GM12878 (cell line): ENCODE measurements around the gene TSPYL2. TPM values are rescaled to one million over a fixed set of nuclear protein-coding genes. Genes with fewer than 3 reads are reported as not detected.
A peak's percentile ranks its signal among the peaks of the same experiment; 100 is the strongest.

ENCODE experiments used
- ATAC-seq: fragments of 200-7000 bp; cut with Tn5 transposase; 3 replicates; pipeline ENCODE4 v1.9.1; 2020; ENCODE audit warnings: mild to moderate bottlenecking, moderate library complexity
- BruUV-seq: library from RNA; stranded (reverse); fragments of 400-500 nt; replicated peaks from 2 replicates; lab custom pipeline; 2021; lab: Mats Ljungman, UMichigan
- CTCF ChIA-PET: fragments of 300-600 bp; sonication (Branson Sonifier 250); formaldehyde crosslinking; extraction: SDS; loops from one replicate; lab custom pipeline; 2021; ENCODE audit warnings: inconsistent platforms; lab: Yijun Ruan, JAX
- POLR2A ChIA-PET: fragments of 350-600 bp; formaldehyde crosslinking; extraction: SDS; loops from one replicate; lab custom pipeline; 2021; ENCODE audit warnings: inconsistent platforms; lab: Charles Lee
- RAD21 ChIA-PET: fragments of 300-600 bp; sonication (Branson Sonifier 250); formaldehyde crosslinking; loops from one replicate; lab custom pipeline; 2023; ENCODE audit warnings: antibody characterized with exemption; ENCODE audit not compliant: unreplicated experiment; lab: Charles Lee
- SMC1A ChIA-PET: fragments of 300-600 bp; sonication (Branson Sonifier 250); formaldehyde crosslinking; loops from one replicate; lab custom pipeline; 2023; ENCODE audit not compliant: unreplicated experiment, uncharacterized antibody; lab: Charles Lee
- DNase-seq: peaks from one replicate; pipeline ENCODE4 v3.0.0-alpha.2; 2011; ENCODE audit warnings: low read depth, low spot score
- FAIRE-seq: peaks from 3 replicates; lab custom pipeline; 2011; peaks lifted over from hg19 to GRCh38; lab: Jason Lieb, UNC
- H2AFZ ChIP-seq: 2 replicates; pipeline ENCODE4 v1.6.0; 2011; ENCODE audit warnings: low read depth, low read length, control low read depth; ENCODE audit not compliant: control insufficient read depth
- H3K27ac ChIP-seq: 2 replicates; pipeline ENCODE4 v1.5.1; 2011; ENCODE audit warnings: control low read depth; ENCODE audit not compliant: control insufficient read depth, insufficient read depth
- H3K27me3 ChIP-seq, 2 experiments: replicated peaks in 1 of 2; 2 replicates each; pipeline versions ENCODE4 v1.6.0 to v1.6.1; 2011; ENCODE audit warnings: low read length in 1 of 2; ENCODE audit not compliant: control insufficient read depth in 2 of 2, insufficient read depth in 2 of 2
- H3K36me3 ChIP-seq, 2 experiments: 2 replicates each; pipeline ENCODE4 v1.5.1; 2011; ENCODE audit warnings: low read length in 1 of 2; ENCODE audit not compliant: control insufficient read depth in 2 of 2, insufficient read depth in 2 of 2
- H3K4me1 ChIP-seq: 2 replicates; pipeline ENCODE4 v1.6.1; 2011; ENCODE audit warnings: mild to moderate bottlenecking, low read length, moderate library complexity, mixed read lengths; ENCODE audit not compliant: control insufficient read depth, insufficient read depth
- H3K4me2 ChIP-seq: 2 replicates; pipeline ENCODE4 v1.6.0; 2011; ENCODE audit warnings: control low read depth; ENCODE audit not compliant: control insufficient read depth, insufficient read depth
- H3K4me3 ChIP-seq: fragments of 200-600 bp; sonication (generic); 2 replicates; pipeline ENCODE4 v1.5.1; 2016
- H3K79me2 ChIP-seq: 2 replicates; pipeline ENCODE4 v1.6.0; 2011; ENCODE audit warnings: low read length; ENCODE audit not compliant: control insufficient read depth, insufficient read depth
- H3K9ac ChIP-seq: 2 replicates; pipeline ENCODE4 v1.8.0; 2011; ENCODE audit warnings: low read length, control low read depth, mixed read lengths; ENCODE audit not compliant: control insufficient read depth, insufficient read depth
- H3K9me3 ChIP-seq: replicated peaks from 3 replicates; pipeline ENCODE4 v1.5.1; 2011; ENCODE audit warnings: mild to moderate bottlenecking, low read length; ENCODE audit not compliant: control insufficient read depth, insufficient read depth
- H4K20me1 ChIP-seq: 2 replicates; pipeline ENCODE4 v1.6.0; 2011; ENCODE audit not compliant: control insufficient read depth, insufficient read depth
- BCL11A ChIP-seq: IDR thresholded peaks from 2 replicates; pipeline ENCODE4 v1.6.1; 2011; ENCODE audit warnings: low read depth, low read length
- FOS ChIP-seq: IDR thresholded peaks from 3 replicates; pipeline ENCODE4 v1.6.1; 2011; ENCODE audit warnings: borderline replicate concordance; ENCODE audit not compliant: insufficient read length; ENCODE audit errors: extremely low read depth
- HSF1 ChIP-seq: fragments of 150-350 bp; IDR thresholded peaks from 2 replicates; pipeline ENCODE4 v1.6.1; 2014; ENCODE audit warnings: mild to moderate bottlenecking, low read depth, low read length
- IRF5 ChIP-seq: fragments of 450-650 bp; IDR thresholded peaks from 2 replicates; pipeline ENCODE4 v1.6.1; 2017; ENCODE audit warnings: borderline replicate concordance
- MYC ChIP-seq: IDR thresholded peaks from 2 replicates; pipeline ENCODE4 v1.6.1; 2011; ENCODE audit warnings: mild to moderate bottlenecking, low read length, moderate library complexity, inconsistent platforms; ENCODE audit not compliant: insufficient read depth, insufficient replicate concordance, insufficient read length, severe bottlenecking
- REST ChIP-seq: IDR thresholded peaks from 2 replicates; pipeline ENCODE4 v1.6.1; 2012; ENCODE audit warnings: mild to moderate bottlenecking, low read depth, low read length
- USF1 ChIP-seq: IDR thresholded peaks from 2 replicates; pipeline ENCODE4 v1.6.1; 2011; ENCODE audit warnings: borderline replicate concordance, low read depth, mild to moderate bottlenecking, moderate library complexity, mixed read lengths, low read length; ENCODE audit not compliant: insufficient read depth; ENCODE audit errors: extremely low read length
- ZNF384 ChIP-seq: IDR thresholded peaks from 2 replicates; pipeline ENCODE4 v1.6.1; 2012; ENCODE audit warnings: low read depth, mild to moderate bottlenecking, low read length, improper control_type of control experiment, borderline replicate concordance
- WGBS: methylation state at CpG from one replicate; pipeline ENCODE4 v1.1.6; 2016; ENCODE audit warnings: low lambda C conversion rate; ENCODE audit not compliant: insufficient replicate concordance, insufficient coverage; ENCODE audit errors: missing lambda C conversion rate; 5-methylcytosine and 5-hydroxymethylcytosine counted together
- in situ Hi-C: fragments of 300-500 bp; cut with MboI; formaldehyde crosslinking; loops from 9 replicates; pipeline ENCODE4 v1.14.3; 2018; ENCODE audit warnings: mixed read lengths
- intact Hi-C: fragments of 100-400 bp; cut with micrococcal nuclease; formaldehyde crosslinking; loops from one replicate; pipeline ENCODE4 v1.14.2; 2022; ENCODE audit not compliant: unreplicated experiment
- polyA plus RNA-seq, 11 experiments: library from polyadenylated mRNA; depleted of rRNA in 4 of 11; unstranded in 6 of 11; stranded (reverse) in 5 of 11; fragments of >200 nt; fragmentation: Nextera tagmentation in 4 of 11; fragmentation: Illumina TruSeq in 1 of 11; extraction: Ambion mirVana in 4 of 11; extraction: Trizol in 1 of 11; gene quantifications; 1 replicate in 1 of 11; 2 replicates in 10 of 11; pipeline versions ENCODE4 v1.2.1 to v1.2.3, GENCODE V29; 2011 to 2016; ENCODE audit warnings: inconsistent platforms in 2 of 11, missing spikeins in 2 of 11, low read depth in 1 of 11
- total RNA-seq, 4 experiments: library from RNA; depleted of rRNA in 3 of 4; stranded (reverse); fragments of >200 nt in 3 of 4; fragmentation: Illumina TruSeq in 1 of 4; extraction: Trizol in 1 of 4; gene quantifications; 2 replicates each; pipeline versions ENCODE4 v1.2.1 to v1.2.3, GENCODE V29; 2013 to 2021

TSPYL2 gene
- total and polyA plus RNA-seq, 10 of the 15 experiments (the other 5 are each of a cell fraction or from before 2014, with no cell fraction given), result 0.53 to 24.6 (median 14.5) TPM

- no peaks in the 10 kb centered on the region for H3K27me3 ChIP-seq
- H3K9me3 ChIP-seq, result no peaks in the 10 kb centered on the region
- no peak for FAIRE-seq
- no peak overlapping the region for H3K9ac ChIP-seq
- no peak overlapping the region for H3K4me2 ChIP-seq
- intact Hi-C loops (no loop called here), in situ Hi-C loops (no loop called here)
- no peaks in the 10 kb centered on the region for H3K36me3 ChIP-seq
- CTCF ChIA-PET, result no interaction called here
- 24% methylated on average over 5 of the region's 5 CpGs for WGBS
- H2AFZ ChIP-seq, result no peak overlapping the region
- RAD21 ChIA-PET, result no interaction called here
- POLR2A ChIA-PET, result no interaction called here
- BruUV-seq, result no TSS peak
- no peak for DNase-seq
- no peak for ATAC-seq
- no peak overlapping the region for H3K4me3 ChIP-seq
- H3K27ac ChIP-seq, result no peak overlapping the region
- H3K79me2 ChIP-seq, result no peaks in the 10 kb centered on the region
- H4K20me1 ChIP-seq, result no peaks in the 10 kb centered on the region
- no peaks in the 10 kb centered on the region for H3K4me1 ChIP-seq
- SMC1A ChIA-PET, result no interaction called here
- TF ChIP-seq FOS, result no peak
- peak; percentile 49; the same call in 1 of the 2 replicates for TF ChIP-seq REST
- TF ChIP-seq, all 136 proteins: peak for 1
Observed at GRCh38 chrX:53036149-53036548, 46.0 kb upstream of the TSPYL2 start.

- intact Hi-C loops, result no loop called here
- H3K79me2 ChIP-seq, result no peaks in the 10 kb centered on the region
- H3K36me3 ChIP-seq, result no peaks in the 10 kb centered on the region
- no peaks in the 10 kb centered on the region for H3K9me3 ChIP-seq
- no peak overlapping the region for H3K4me3 ChIP-seq
- ChIA-PET CTCF (no interaction called here), POLR2A (no interaction called here), SMC1A (no interaction called here), RAD21 (no interaction called here)
- H3K27me3 ChIP-seq, result no peaks in the 10 kb centered on the region
- no peak overlapping the region for H3K27ac ChIP-seq
- BruUV-seq, result no TSS peak
- H3K4me1 ChIP-seq, result no peaks in the 10 kb centered on the region
- 50% methylated on average over 4 of the region's 4 CpGs for WGBS
- FAIRE-seq (no peak), DNase-seq (no peak), ATAC-seq (no peak)
- no peaks in the 10 kb centered on the region for H4K20me1 ChIP-seq
- no peak overlapping the region for H3K9ac ChIP-seq
- H2AFZ ChIP-seq, result no peak overlapping the region
- no peak overlapping the region for H3K4me2 ChIP-seq
- in situ Hi-C loops, result no loop called here
- TF ChIP-seq BCL11A (no peak), USF1 (no peak), ZNF384 (no peak), HSF1 (no peak), MYC (no peak), IRF5 (no peak)
Observed at GRCh38 chrX:53039236-53039635, 42.9 kb upstream of the TSPYL2 start.
